GM12878 (cell line): ENCODE data around the gene BATF3. TPM values are rescaled to one million over a fixed set of nuclear protein-coding genes. Genes with fewer than 3 reads are reported as not detected.
A peak's percentile ranks its signal among the peaks of the same experiment; 100 is the strongest.

ENCODE experiments used
- FOS ChIP-seq: IDR thresholded peaks from 3 replicates; pipeline ENCODE4 v1.6.1; 2011; ENCODE audit warnings: borderline replicate concordance; ENCODE audit not compliant: insufficient read length; ENCODE audit errors: extremely low read depth
- IRF4 ChIP-seq: IDR thresholded peaks from 2 replicates; pipeline ENCODE4 v1.6.1; 2011; ENCODE audit warnings: low read depth, low read length
- MEF2B ChIP-seq: fragments of 450-650 bp; IDR thresholded peaks from 2 replicates; pipeline ENCODE4 v1.6.1; 2018; ENCODE audit warnings: mild to moderate bottlenecking, moderate library complexity; ENCODE audit not compliant: partially characterized antibody, poor library complexity, severe bottlenecking
- MYC ChIP-seq: IDR thresholded peaks from 2 replicates; pipeline ENCODE4 v1.6.1; 2011; ENCODE audit warnings: mild to moderate bottlenecking, low read length, moderate library complexity, inconsistent platforms; ENCODE audit not compliant: insufficient read depth, insufficient replicate concordance, insufficient read length, severe bottlenecking
- NFIC ChIP-seq: IDR thresholded peaks from 2 replicates; pipeline ENCODE4 v1.6.1; 2012; ENCODE audit warnings: low read depth, mild to moderate bottlenecking, inconsistent platforms, low read length, moderate library complexity
- RELA ChIP-seq: fragments of 450-650 bp; IDR thresholded peaks from 2 replicates; pipeline ENCODE4 v1.8.0; 2014; ENCODE audit warnings: borderline replicate concordance; ENCODE audit not compliant: partially characterized antibody
- SKIL ChIP-seq: fragments of 450-650 bp; IDR thresholded peaks from 2 replicates; pipeline ENCODE4 v1.6.1; 2017; ENCODE audit warnings: mild to moderate bottlenecking, low read depth, inconsistent platforms; ENCODE audit not compliant: poor library complexity, severe bottlenecking
- SREBF2 ChIP-seq: IDR thresholded peaks from 2 replicates; pipeline ENCODE4 v1.6.1; 2012; ENCODE audit warnings: mild to moderate bottlenecking, low read length
- SRF ChIP-seq, 2 experiments: IDR thresholded peaks; 2 replicates each; pipeline ENCODE4 v1.6.1; 2011; ENCODE audit warnings: low read depth in 2 of 2, low read length in 2 of 2, mild to moderate bottlenecking in 1 of 2, moderate library complexity in 1 of 2
- SUZ12 ChIP-seq: fragments of 200-600 bp; sonication (generic); IDR thresholded peaks from one replicate; pipeline ENCODE4 v1.6.1; 2018; ENCODE audit warnings: antibody characterized with exemption, mild to moderate bottlenecking; ENCODE audit not compliant: unreplicated experiment
- TBL1XR1 ChIP-seq: IDR thresholded peaks from 2 replicates; pipeline ENCODE4 v1.6.1; 2012; ENCODE audit warnings: low read depth, low read length, improper control_type of control experiment
- ZBED1 ChIP-seq: IDR thresholded peaks from 2 replicates; pipeline ENCODE4 v1.6.1; 2016; ENCODE audit warnings: borderline replicate concordance
- ZNF274 ChIP-seq: IDR thresholded peaks from one replicate; pipeline ENCODE4 v1.8.0; 2011; ENCODE audit not compliant: insufficient read length, insufficient read depth
- ZSCAN29 ChIP-seq: fragments of 450-650 bp; IDR thresholded peaks from 2 replicates; pipeline ENCODE4 v1.6.1; 2017; ENCODE audit warnings: mild to moderate bottlenecking, moderate library complexity
- polyA plus RNA-seq, 11 experiments: library from polyadenylated mRNA; depleted of rRNA in 4 of 11; unstranded in 6 of 11; stranded (reverse) in 5 of 11; fragments of >200 nt; fragmentation: Nextera tagmentation in 4 of 11; fragmentation: Illumina TruSeq in 1 of 11; extraction: Ambion mirVana in 4 of 11; extraction: Trizol in 1 of 11; gene quantifications; 1 replicate in 1 of 11; 2 replicates in 10 of 11; pipeline versions ENCODE4 v1.2.1 to v1.2.3, GENCODE V29; 2011 to 2016; ENCODE audit warnings: inconsistent platforms in 2 of 11, missing spikeins in 2 of 11, low read depth in 1 of 11
- total RNA-seq, 4 experiments: library from RNA; depleted of rRNA in 3 of 4; stranded (reverse); fragments of >200 nt in 3 of 4; fragmentation: Illumina TruSeq in 1 of 4; extraction: Trizol in 1 of 4; gene quantifications; 2 replicates each; pipeline versions ENCODE4 v1.2.1 to v1.2.3, GENCODE V29; 2013 to 2021
- TF ChIP-seq, protein P1 (sequence below): fragments of 450-650 bp; IDR thresholded peaks from 2 replicates; pipeline ENCODE4 v1.6.1; 2017; ENCODE audit warnings: antibody characterized with exemption, mild to moderate bottlenecking, moderate library complexity
- TF ChIP-seq, protein P2 (sequence below): fragments of 450-650 bp; IDR thresholded peaks from 2 replicates; pipeline ENCODE4 v1.6.1; 2017; ENCODE audit warnings: mild to moderate bottlenecking, moderate library complexity

Gene BATF3
- total and polyA plus RNA-seq, 10 of the 15 experiments (the other 5 are each of a cell fraction or from before 2014, with no cell fraction given): 11.1 to 56.8 (median 30.8) TPM

DNA sequence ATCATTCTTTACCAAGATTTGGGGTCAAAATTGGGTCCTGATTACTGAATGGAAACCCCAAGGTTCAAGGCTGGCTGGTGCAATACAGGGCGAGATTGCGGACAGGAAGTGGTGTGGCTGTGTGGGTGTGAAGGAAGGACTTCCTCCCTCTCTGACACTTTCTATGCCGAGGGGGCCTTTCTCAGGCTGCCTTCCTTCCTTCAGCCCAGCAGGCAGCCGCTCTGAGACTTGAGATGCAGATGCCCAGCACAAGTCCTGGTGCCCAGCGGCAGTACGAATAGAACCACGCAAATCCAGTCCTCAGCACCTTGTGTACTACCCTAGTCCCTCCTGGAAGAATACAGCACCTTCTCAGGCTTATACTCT, 16.3 kb downstream of the BATF3 start (continued):
- TF ChIP-seq FOS: no peak
- TF ChIP-seq, protein P1, sequence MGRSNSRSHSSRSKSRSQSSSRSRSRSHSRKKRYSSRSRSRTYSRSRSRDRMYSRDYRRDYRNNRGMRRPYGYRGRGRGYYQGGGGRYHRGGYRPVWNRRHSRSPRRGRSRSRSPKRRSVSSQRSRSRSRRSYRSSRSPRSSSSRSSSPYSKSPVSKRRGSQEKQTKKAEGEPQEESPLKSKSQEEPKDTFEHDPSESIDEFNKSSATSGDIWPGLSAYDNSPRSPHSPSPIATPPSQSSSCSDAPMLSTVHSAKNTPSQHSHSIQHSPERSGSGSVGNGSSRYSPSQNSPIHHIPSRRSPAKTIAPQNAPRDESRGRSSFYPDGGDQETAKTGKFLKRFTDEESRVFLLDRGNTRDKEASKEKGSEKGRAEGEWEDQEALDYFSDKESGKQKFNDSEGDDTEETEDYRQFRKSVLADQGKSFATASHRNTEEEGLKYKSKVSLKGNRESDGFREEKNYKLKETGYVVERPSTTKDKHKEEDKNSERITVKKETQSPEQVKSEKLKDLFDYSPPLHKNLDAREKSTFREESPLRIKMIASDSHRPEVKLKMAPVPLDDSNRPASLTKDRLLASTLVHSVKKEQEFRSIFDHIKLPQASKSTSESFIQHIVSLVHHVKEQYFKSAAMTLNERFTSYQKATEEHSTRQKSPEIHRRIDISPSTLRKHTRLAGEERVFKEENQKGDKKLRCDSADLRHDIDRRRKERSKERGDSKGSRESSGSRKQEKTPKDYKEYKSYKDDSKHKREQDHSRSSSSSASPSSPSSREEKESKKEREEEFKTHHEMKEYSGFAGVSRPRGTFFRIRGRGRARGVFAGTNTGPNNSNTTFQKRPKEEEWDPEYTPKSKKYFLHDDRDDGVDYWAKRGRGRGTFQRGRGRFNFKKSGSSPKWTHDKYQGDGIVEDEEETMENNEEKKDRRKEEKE: no peak
- 0 out of 2 replicates have a peak, but pooled peaks have one; percentile 9 for TF ChIP-seq ZSCAN29
- no peak for TF ChIP-seq MEF2B
- no peak for TF ChIP-seq ZNF274
- no peak for TF ChIP-seq MYC
- TF ChIP-seq, protein P2, sequence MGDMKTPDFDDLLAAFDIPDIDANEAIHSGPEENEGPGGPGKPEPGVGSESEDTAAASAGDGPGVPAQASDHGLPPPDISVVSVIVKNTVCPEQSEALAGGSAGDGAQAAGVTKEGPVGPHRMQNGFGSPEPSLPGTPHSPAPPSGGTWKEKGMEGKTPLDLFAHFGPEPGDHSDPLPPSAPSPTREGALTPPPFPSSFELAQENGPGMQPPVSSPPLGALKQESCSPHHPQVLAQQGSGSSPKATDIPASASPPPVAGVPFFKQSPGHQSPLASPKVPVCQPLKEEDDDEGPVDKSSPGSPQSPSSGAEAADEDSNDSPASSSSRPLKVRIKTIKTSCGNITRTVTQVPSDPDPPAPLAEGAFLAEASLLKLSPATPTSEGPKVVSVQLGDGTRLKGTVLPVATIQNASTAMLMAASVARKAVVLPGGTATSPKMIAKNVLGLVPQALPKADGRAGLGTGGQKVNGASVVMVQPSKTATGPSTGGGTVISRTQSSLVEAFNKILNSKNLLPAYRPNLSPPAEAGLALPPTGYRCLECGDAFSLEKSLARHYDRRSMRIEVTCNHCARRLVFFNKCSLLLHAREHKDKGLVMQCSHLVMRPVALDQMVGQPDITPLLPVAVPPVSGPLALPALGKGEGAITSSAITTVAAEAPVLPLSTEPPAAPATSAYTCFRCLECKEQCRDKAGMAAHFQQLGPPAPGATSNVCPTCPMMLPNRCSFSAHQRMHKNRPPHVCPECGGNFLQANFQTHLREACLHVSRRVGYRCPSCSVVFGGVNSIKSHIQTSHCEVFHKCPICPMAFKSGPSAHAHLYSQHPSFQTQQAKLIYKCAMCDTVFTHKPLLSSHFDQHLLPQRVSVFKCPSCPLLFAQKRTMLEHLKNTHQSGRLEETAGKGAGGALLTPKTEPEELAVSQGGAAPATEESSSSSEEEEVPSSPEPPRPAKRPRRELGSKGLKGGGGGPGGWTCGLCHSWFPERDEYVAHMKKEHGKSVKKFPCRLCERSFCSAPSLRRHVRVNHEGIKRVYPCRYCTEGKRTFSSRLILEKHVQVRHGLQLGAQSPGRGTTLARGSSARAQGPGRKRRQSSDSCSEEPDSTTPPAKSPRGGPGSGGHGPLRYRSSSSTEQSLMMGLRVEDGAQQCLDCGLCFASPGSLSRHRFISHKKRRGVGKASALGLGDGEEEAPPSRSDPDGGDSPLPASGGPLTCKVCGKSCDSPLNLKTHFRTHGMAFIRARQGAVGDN: no peak
- TF ChIP-seq ZBED1: no peak; the same call in 1 of the 2 replicates
- peak; percentile 74; the same call in 1 of the 2 replicates for TF ChIP-seq IRF4
- TF ChIP-seq SKIL: peak; percentile 53
- TF ChIP-seq NFIC: peak; percentile 82
- no peak for TF ChIP-seq SREBF2
- no peak for TF ChIP-seq RELA
- peak; percentile 72 for TF ChIP-seq TBL1XR1
- no peak for TF ChIP-seq SUZ12
- TF ChIP-seq SRF (IDR thresholded peaks at IDR 0.05; ENCODE audit: low read depth in 2 of 2, low read length in 2 of 2): 0 out of 4 replicates have a peak, but pooled peaks of 1 of the 2 experiments have one; percentile 26
